Calu3 (cell line): ENCODE measurements around the gene UBE2J1. TPM values are rescaled to one million over a fixed set of nuclear protein-coding genes. Genes with fewer than 3 reads are reported as not detected.

Experiments used
- BruUV-seq: library from RNA; stranded (reverse); fragments of 400-500 nt; replicated peaks from 2 replicates; lab custom pipeline; 2021; lab: Mats Ljungman, UMichigan
- CTCF ChIA-PET: fragments of 300-600 bp; sonication (Branson Sonifier 250); formaldehyde crosslinking; loops from one replicate; lab custom pipeline; 2022; ENCODE audit warnings: antibody characterized with exemption; lab: Charles Lee
- DNase-seq: peaks from one replicate; pipeline ENCODE4 v3.0.0; 2022
- H3K27ac Mint-ChIP-seq: one replicate; pipeline ENCODE4 v1.8.0; 2022; ENCODE audit warnings: mixed read lengths; ENCODE audit not compliant: unreplicated experiment
- H3K27me3 Mint-ChIP-seq: one replicate; pipeline ENCODE4 v1.8.0; 2022; ENCODE audit warnings: mixed read lengths; ENCODE audit not compliant: unreplicated experiment
- H3K36me3 Mint-ChIP-seq: one replicate; pipeline ENCODE4 v1.8.0; 2022; ENCODE audit warnings: mild to moderate bottlenecking, moderate library complexity, mixed read lengths; ENCODE audit not compliant: insufficient read depth, unreplicated experiment
- H3K4me1 Mint-ChIP-seq: one replicate; pipeline ENCODE4 v1.8.0; 2022; ENCODE audit warnings: mild to moderate bottlenecking, low read depth, mixed read lengths; ENCODE audit not compliant: unreplicated experiment
- H3K4me3 Mint-ChIP-seq: one replicate; pipeline ENCODE4 v1.8.0; 2022; ENCODE audit warnings: mild to moderate bottlenecking, low read depth, moderate library complexity, mixed read lengths; ENCODE audit not compliant: unreplicated experiment
- H3K9me3 Mint-ChIP-seq: one replicate; pipeline ENCODE4 v1.8.0; 2022; ENCODE audit warnings: low read depth, mixed read lengths; ENCODE audit not compliant: unreplicated experiment
- intact Hi-C: fragments of 100-400 bp; cut with micrococcal nuclease; formaldehyde crosslinking; loops from one replicate; pipeline ENCODE4 v1.10.0; 2022; ENCODE audit not compliant: unreplicated experiment
- total RNA-seq: library from RNA; stranded (reverse); gene quantifications from 2 replicates; pipeline ENCODE4 v1.2.3, GENCODE V29; 2022
- TF ChIP-seq, protein P1 (sequence below): fragments of 200-600 bp; IDR thresholded peaks from one replicate; pipeline ENCODE4 v1.8.0; 2022; ENCODE audit warnings: antibody characterized with exemption; ENCODE audit not compliant: unreplicated experiment

Gene UBE2J1
- total RNA-seq, 1 experiment from 2014 or later = 18.7 TPM

DNA sequence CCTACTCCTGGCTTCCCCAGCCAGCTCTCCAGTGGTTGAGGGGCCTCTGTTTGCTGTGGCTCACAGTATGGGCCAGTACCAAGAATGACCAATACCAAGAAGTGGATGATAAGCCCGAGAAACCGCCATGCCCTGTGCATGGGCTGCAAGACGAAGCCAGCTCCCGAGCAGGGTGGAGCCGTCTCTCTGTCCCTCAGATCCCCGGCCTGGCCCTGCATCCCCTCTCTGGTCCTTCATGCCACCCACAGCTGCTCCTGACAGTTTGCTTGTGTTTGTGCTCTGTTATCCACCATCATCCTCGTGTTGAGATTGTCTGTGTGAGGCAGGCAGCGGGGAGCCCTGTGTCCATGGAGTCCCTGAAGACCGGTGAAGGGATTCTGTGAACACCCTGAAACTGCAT, 73.6 kb downstream of the UBE2J1 start:
- Mint-ChIP-seq H3K36me3 (no peaks in the 10 kb centered on the region), H3K27me3 (no peaks in the 10 kb centered on the region), H3K9me3 (no peaks in the 10 kb centered on the region), H3K4me1 (no peaks in the 10 kb centered on the region), H3K4me3 (no peak overlapping the region), H3K27ac (no peak overlapping the region)
- TF ChIP-seq, protein P1, sequence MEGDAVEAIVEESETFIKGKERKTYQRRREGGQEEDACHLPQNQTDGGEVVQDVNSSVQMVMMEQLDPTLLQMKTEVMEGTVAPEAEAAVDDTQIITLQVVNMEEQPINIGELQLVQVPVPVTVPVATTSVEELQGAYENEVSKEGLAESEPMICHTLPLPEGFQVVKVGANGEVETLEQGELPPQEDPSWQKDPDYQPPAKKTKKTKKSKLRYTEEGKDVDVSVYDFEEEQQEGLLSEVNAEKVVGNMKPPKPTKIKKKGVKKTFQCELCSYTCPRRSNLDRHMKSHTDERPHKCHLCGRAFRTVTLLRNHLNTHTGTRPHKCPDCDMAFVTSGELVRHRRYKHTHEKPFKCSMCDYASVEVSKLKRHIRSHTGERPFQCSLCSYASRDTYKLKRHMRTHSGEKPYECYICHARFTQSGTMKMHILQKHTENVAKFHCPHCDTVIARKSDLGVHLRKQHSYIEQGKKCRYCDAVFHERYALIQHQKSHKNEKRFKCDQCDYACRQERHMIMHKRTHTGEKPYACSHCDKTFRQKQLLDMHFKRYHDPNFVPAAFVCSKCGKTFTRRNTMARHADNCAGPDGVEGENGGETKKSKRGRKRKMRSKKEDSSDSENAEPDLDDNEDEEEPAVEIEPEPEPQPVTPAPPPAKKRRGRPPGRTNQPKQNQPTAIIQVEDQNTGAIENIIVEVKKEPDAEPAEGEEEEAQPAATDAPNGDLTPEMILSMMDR = no peak
- BruUV-seq = no TSS peak
- CTCF ChIA-PET = no interaction called here
- intact Hi-C loops = no loop called here
- DNase-seq = no peak

Other genes with a start within 250 kb of the UBE2J1 start
- gene SRSF12, start 234.7 kb downstream of the UBE2J1 start, total RNA-seq = 1.7 and 1.8 TPM in 2 replicates
- 26.6 and 33.2 TPM in 2 replicates for gene PM20D2, start 206.7 kb downstream of the UBE2J1 start, total RNA-seq
- gene GABRR1, start 135.4 kb downstream of the UBE2J1 start, total RNA-seq = not detected in 2 replicates
- gene GABRR2, start 37.4 kb downstream of the UBE2J1 start, total RNA-seq = 0.32 and 0.78 TPM in 2 replicates
- gene RRAGD, start 59.6 kb upstream of the UBE2J1 start, total RNA-seq = 1.3 and 1.7 TPM in 2 replicates
- gene ANKRD6, start 80.4 kb upstream of the UBE2J1 start, total RNA-seq = 14.7 and 18.0 TPM in 2 replicates